Fibroblast of lung (primary cell): Measurements from ENCODE around the gene GLG1.
"Not testable (repeated sequence)": the region's sequence is repeated elsewhere in the genome, so short reads cannot be mapped to it uniquely, and the experiment has no call there.

ENCODE experiments used
- EZH2 ChIP-seq: IDR thresholded peaks from 2 replicates; pipeline ENCODE4 v1.5.1; 2012; ENCODE audit warnings: low read length, control low read depth, mild to moderate bottlenecking; ENCODE audit errors: missing control alignments
- TF ChIP-seq, protein P1 (sequence below), 2 donors: IDR thresholded peaks in 1 of 2; conservative IDR thresholded peaks in 1 of 2; 1 replicate in 1 of 2; 2 replicates in 1 of 2; pipeline ENCODE4 v1.5.1; 2011 to 2012; ENCODE audit warnings: low read length in 2 of 2, control low read depth in 1 of 2, inconsistent platforms in 1 of 2, low read depth in 1 of 2, mild to moderate bottlenecking in 1 of 2

DNA sequence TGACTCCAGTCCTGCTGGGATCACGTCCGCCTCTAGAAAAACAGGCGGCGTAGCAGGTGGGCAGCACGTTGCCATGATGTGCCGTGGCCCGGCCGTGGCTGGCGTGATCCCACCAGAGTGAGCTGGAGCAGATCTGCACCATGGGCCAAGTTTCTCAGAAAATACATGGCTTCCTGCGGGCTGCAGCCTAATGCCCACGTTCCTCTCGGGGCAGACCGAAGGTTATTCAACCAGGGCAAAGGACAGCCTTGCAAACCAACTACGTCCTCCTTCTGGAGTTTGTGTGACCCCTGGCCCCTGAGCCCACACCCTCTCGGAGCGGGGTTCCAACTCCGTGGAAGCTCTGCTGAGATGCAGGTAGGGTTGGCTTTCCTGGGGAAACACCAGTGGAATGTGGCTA, 184.8 kb downstream of the GLG1 start:
- TF ChIP-seq EZH2 = not testable (repeated sequence)
- TF ChIP-seq, protein P1, sequence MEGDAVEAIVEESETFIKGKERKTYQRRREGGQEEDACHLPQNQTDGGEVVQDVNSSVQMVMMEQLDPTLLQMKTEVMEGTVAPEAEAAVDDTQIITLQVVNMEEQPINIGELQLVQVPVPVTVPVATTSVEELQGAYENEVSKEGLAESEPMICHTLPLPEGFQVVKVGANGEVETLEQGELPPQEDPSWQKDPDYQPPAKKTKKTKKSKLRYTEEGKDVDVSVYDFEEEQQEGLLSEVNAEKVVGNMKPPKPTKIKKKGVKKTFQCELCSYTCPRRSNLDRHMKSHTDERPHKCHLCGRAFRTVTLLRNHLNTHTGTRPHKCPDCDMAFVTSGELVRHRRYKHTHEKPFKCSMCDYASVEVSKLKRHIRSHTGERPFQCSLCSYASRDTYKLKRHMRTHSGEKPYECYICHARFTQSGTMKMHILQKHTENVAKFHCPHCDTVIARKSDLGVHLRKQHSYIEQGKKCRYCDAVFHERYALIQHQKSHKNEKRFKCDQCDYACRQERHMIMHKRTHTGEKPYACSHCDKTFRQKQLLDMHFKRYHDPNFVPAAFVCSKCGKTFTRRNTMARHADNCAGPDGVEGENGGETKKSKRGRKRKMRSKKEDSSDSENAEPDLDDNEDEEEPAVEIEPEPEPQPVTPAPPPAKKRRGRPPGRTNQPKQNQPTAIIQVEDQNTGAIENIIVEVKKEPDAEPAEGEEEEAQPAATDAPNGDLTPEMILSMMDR (conservative IDR thresholded peaks at IDR 0.05 in 1 of 2, IDR thresholded peaks at IDR 0.05 in 1 of 2; ENCODE audit: low read depth in 1 of 2, low read length in 2 of 2) = not testable (repeated sequence)
